Thymus (tissue), 11 donors: Measurements from ENCODE around the gene FCN3. TPM values are rescaled to one million over a fixed set of nuclear protein-coding genes. Genes with fewer than 3 reads are reported as not detected.

Experiments used
- DNase-seq, 9 donors: peaks; one replicate each; pipeline ENCODE4 v3.0.0-alpha.2; 2013; ENCODE audit warnings: low spot score in 9 of 9, low read depth in 6 of 9, missing footprints in 1 of 9
- H3K27ac ChIP-seq, 2 donors: one replicate each; pipeline ENCODE4 v1.5.1; 2013; ENCODE audit warnings: control low read depth in 1 of 2, low read depth in 1 of 2, low read length in 1 of 2, mild to moderate bottlenecking in 1 of 2, moderate library complexity in 1 of 2
- H3K27me3 ChIP-seq, 2 donors: one replicate each; pipeline ENCODE4 v1.5.1; 2013; ENCODE audit warnings: low read length in 1 of 2; ENCODE audit not compliant: control insufficient read depth in 2 of 2, insufficient read depth in 1 of 2
- H3K36me3 ChIP-seq, 2 donors: one replicate each; pipeline ENCODE4 v1.5.1; 2013; ENCODE audit warnings: low read length in 1 of 2, mild to moderate bottlenecking in 1 of 2, moderate library complexity in 1 of 2; ENCODE audit not compliant: control insufficient read depth in 2 of 2, insufficient read depth in 2 of 2
- H3K4me1 ChIP-seq, 2 donors: one replicate each; pipeline ENCODE4 v1.5.1; 2013; ENCODE audit warnings: low read length in 2 of 2; ENCODE audit not compliant: control insufficient read depth in 2 of 2, insufficient read depth in 2 of 2
- H3K4me3 ChIP-seq, 2 donors: one replicate each; pipeline ENCODE4 v1.5.1; 2013; ENCODE audit warnings: low read length in 2 of 2, control low read depth in 1 of 2, mild to moderate bottlenecking in 1 of 2
- H3K9me3 ChIP-seq, 2 donors: one replicate each; pipeline ENCODE4 v1.5.1; 2013; ENCODE audit warnings: low read length in 1 of 2, mild to moderate bottlenecking in 1 of 2; ENCODE audit not compliant: control insufficient read depth in 2 of 2, insufficient read depth in 1 of 2
- WGBS: extraction: QIAGEN DNeasy Blood & Tissue Kit; methylation state at CpG from one replicate; pipeline ENCODE4 v1.1.7; 2013; 5-methylcytosine and 5-hydroxymethylcytosine counted together
- polyA plus RNA-seq: library from polyadenylated mRNA; stranded (reverse); fragments of 200-250 nt; gene quantifications from one replicate; pipeline ENCODE4 v1.2.3, GENCODE V29; 2013
- total RNA-seq: library from RNA; stranded (reverse); fragments of 120-200 nt; gene quantifications from one replicate; pipeline ENCODE4 v1.2.4, GENCODE V29; 2013
- donor health status: healthy.

FCN3 gene
- total and polyA plus RNA-seq, 2 donors: 0.47 to 10.7 TPM

DNA sequence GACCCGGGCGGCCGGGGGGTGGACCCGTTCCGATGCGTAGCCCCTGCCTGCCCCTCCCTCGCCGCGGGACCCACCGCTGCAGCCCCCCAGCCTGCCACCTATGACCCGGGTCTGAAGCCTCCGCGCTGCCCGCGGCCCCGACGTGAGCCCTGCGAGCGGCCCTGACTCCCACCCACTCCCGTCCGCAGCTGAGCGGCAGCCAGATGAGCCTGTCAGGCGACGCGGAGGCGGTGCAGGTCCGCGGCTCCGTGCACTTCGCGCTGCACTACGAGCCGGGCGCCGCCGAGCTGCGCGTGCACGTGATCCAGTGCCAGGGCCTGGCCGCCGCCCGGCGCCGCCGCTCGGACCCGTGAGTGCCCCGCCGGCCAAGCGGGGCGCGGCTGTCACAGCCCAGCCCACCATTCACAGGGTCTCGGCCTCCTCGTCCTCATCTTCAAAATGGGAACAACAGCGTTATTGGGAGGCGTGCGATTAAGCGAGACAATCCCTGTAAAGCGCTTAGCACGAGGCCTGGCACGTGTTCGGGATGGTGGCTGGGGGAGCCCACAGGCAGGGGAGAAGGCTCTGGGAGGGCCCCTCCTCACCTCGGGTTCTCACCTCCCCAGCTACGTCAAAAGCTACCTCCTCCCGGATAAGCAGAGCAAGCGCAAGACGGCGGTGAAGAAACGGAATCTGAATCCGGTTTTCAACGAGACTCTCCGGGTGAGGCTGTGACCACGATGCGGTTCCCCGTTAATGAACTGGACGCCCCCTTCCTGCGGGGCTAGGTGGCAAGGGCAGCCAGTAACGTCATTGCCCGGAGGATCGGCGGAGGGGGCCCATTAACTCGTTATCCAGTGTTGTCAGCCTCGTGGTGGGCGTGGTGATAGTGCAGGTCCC, 24.6 kb downstream of the FCN3 start:
- H3K36me3 ChIP-seq: peaks cover 11 to 33% of the 10 kb centered on the region in 2 donors
- peak in 1 of 9 donors; percentile 32 for DNase-seq
- H3K27me3 ChIP-seq: peaks cover 0 to 20% of the 10 kb centered on the region in 2 donors
- 85% methylated on average over 84 of the region's 84 CpGs for WGBS
- no peak overlapping the region for H3K27ac ChIP-seq
- H3K4me1 ChIP-seq: peaks cover 5 to 18% of the 10 kb centered on the region in 2 donors
- no peaks in the 10 kb centered on the region for H3K9me3 ChIP-seq
- H3K4me3 ChIP-seq: peak overlapping the region; percentile 35 to 42

DNA sequence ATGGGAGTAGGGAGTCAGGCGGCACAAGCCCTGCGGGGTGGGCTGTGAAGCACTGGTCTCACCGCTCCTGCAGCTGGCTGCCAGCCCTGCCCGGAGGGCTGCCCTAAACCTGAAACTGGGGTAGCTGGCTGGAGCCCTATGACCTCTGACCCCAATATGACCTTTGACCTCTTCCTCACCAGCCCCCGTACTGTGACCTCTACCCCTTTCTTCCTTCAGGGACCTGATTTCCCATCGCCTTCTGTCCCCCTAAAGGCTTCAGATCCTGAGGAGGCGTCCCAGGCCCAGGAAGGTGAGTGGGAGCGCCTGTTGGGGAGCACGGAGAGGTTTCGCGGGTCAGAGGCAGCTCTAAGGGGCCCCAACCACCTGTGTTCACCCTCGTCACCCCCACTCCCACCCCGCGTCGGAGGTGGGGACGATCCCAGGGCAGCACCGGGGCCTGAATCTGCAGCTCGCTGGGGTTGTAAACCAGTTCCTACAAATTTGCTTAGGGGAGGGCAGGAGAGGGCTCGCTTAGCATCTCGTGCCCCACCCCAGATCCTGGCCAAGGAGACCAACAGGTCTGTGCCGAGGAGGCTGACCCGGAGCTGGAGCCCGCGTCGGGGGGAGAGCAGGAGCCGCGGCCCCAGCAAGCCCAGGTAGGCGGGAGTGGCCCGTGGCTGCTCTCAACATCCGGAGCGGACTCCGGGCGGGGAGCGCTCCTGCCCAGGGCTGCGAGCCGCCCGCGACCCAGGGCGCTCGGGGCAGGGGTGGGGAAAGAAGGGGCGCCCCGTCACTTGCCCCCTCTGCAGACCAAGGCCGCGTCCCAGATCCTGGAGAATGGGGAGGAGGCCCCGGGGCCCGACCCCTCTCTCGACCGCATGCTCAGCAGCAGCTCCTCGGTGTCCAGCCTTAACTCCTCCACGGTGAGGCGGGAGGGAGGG, 25.5 kb downstream of the FCN3 start:
- 59% methylated on average over 51 of the region's 51 CpGs for WGBS
- Histone ChIP-seq H3K4me3 (peak overlapping the region; percentile 35 to 42), H3K4me1 (peaks cover 5 to 27% of the 10 kb centered on the region in 2 donors), H3K36me3 (peaks cover 11 to 33% of the 10 kb centered on the region in 2 donors), H3K27ac (no peak overlapping the region), H3K27me3 (peaks cover 0 to 20% of the 10 kb centered on the region in 2 donors), H3K9me3 (no peaks in the 10 kb centered on the region)
- DNase-seq: peak in 3 of 9 donors; percentile 40 to 64 (median 44)

DNA sequence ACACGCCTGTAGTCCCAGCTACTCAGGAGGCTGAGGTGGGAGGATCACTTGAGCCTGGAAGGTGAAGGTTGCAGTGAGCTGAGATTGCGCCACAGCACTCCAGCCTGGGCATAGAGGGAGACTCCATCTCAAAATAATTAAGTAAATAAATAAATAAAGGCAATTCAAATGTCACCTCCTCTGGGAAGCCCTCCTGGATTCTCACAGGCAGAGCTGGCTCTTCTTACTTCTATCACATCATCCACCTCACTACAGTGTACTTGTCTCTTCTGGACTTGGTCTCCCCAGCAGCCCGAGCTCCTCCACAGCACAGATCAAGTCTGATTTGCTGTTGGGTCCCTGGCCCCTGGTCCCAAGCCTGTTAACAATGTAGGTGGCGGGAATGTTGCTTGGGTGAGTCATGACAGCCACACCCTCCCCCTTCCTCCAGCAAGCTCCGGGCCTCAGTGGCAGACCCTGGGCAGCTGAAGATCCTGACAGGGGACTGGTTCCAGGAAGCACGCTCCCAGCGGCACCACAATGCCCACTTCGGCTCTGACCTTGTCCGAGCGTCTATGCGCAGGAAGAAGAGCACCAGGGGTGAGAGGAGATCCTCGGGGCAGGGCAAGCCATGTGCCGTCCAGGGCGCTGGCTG, 27.5 kb downstream of the FCN3 start:
- no peak for DNase-seq
- H3K27ac ChIP-seq: no peak overlapping the region
- H3K4me1 ChIP-seq: peaks cover 21 to 47% of the 10 kb centered on the region in 2 donors

DNA sequence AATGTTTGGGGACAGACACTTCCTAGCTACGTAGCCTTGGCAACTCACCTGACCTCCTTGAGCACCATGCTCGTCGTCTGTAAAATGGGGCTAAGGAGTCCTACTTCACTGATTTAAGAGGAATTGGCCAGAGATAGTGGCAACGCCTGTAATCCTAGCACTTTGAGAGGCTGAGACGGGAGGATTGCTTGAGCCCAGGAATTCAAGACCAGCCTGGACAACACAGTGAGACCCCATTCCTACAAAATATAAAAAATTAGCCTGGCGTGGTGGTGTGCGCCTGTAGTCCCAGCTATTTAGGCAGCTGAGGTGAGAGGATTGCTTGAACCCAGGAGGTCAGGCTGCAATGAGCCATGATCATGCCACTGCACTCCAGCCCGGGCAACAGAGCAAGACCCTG, 28.3 kb downstream of the FCN3 start:
- no peak for DNase-seq
- 97% methylated on average over 8 of the region's 8 CpGs for WGBS
- H3K4me1 ChIP-seq: peaks cover 26 to 54% of the 10 kb centered on the region in 2 donors

More for the DNA sequence above, 27.5 kb downstream of the FCN3 start:
- H3K4me3 ChIP-seq: no peak overlapping the region
- H3K36me3 ChIP-seq: peaks cover 11 to 24% of the 10 kb centered on the region in 2 donors
- H3K27me3 ChIP-seq: peaks cover 0 to 20% of the 10 kb centered on the region in 2 donors
- peaks cover 0 to 3% of the 10 kb centered on the region in 2 donors for H3K9me3 ChIP-seq
- whole genome bisulfite sequencing: 95% methylated on average over 14 of the region's 14 CpGs

GRCh38 chr1:27345272-27345671, 29.4 kb downstream of the FCN3 start:
- 98% methylated on average over 12 of the region's 12 CpGs for WGBS
- no peak for DNase-seq
- H3K4me1 ChIP-seq: peaks cover 30 to 65% of the 10 kb centered on the region in 2 donors
- H3K4me3 ChIP-seq: no peak overlapping the region
- H3K27ac ChIP-seq: peak overlapping the region in 1 of 2 donors; percentile 26
- peaks cover 9 to 16% of the 10 kb centered on the region in 2 donors for H3K36me3 ChIP-seq
- peaks cover 0 to 3% of the 10 kb centered on the region in 2 donors for H3K9me3 ChIP-seq
- H3K27me3 ChIP-seq: peaks cover 0 to 11% of the 10 kb centered on the region in 2 donors

More for the DNA sequence above, 28.3 kb downstream of the FCN3 start:
- no peak overlapping the region for H3K27ac ChIP-seq
- peaks cover 11 to 21% of the 10 kb centered on the region in 2 donors for H3K36me3 ChIP-seq
- H3K4me3 ChIP-seq: no peak overlapping the region
- peaks cover 0 to 3% of the 10 kb centered on the region in 2 donors for H3K9me3 ChIP-seq
- peaks cover 0 to 20% of the 10 kb centered on the region in 2 donors for H3K27me3 ChIP-seq

DNA sequence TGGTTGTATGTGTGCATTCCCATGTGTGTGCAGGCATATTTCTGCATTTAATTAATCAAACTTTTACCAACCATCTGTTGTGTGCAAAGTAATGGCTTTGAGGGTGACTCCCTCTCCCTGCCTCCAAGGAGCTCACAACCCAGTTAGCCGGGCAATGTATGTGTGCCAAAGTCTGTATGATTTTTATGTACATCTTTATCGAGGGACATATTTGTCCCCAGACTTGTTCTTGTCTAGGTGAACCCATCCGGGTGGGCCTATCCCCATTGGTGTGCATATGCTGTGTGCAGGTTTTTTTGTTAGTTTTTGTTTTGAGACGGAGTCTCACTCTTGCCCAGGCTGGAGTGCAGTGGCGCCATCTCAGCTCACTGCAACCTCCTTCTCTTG, 31.0 kb downstream of the FCN3 start:
- 33% methylated on average over 5 of the region's 5 CpGs for WGBS
- H3K4me3 ChIP-seq: peak overlapping the region; percentile 57 to 70
- peaks cover 30 to 67% of the 10 kb centered on the region in 2 donors for H3K4me1 ChIP-seq
- peaks cover 0 to 3% of the 10 kb centered on the region in 2 donors for H3K9me3 ChIP-seq
- DNase-seq: no peak
- H3K27ac ChIP-seq: peak overlapping the region; percentile 92 to 97
- no peaks in the 10 kb centered on the region for H3K27me3 ChIP-seq
- H3K36me3 ChIP-seq: peaks cover 9 to 19% of the 10 kb centered on the region in 2 donors

DNA sequence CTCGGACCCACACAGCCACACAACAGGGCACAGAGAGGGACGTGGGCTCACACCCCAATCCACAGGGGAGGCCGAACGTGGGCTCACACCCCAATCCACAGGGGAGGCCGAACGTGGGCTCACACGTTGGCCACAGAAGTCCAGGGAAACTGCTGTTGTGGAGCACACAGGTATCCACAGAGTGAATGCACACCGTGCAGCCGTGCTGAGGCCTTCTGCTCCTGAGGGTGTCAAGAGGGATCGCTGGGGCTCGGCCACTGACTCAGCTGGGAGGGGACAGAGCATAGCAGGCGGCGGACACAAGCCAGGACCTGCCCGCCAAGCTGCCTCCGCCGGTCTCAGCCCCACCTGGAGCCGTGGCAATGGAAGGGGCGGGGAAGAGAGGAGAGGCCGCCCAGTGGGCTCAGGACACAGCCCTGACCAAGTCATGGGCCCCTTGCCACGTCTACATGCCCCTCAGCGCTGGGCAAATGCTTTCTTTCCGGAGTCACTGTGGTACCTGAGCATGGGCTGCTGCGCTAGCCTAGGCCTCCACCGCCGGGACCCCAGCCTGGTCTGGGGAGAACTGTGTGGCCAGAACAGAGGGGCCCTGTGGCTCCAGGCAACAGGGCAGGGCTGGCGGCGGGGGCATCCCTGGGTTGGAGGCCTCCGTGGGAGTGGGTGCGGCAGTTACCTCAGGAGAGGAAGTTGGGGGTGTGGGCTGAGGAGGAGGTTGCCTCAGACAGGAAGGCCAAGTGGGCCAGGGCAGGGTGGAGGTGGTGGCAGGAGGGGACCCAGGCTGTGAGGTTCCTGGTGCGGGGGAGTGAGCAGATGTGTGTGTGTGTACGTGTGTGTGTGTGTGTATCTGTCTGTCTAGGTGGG, 31.6 kb downstream of the FCN3 start:
- H3K36me3 ChIP-seq: peaks cover 9 to 22% of the 10 kb centered on the region in 2 donors
- no peaks in the 10 kb centered on the region for H3K27me3 ChIP-seq
- peak overlapping the region; percentile 92 to 97 for H3K27ac ChIP-seq
- peak overlapping the region; percentile 57 to 70 for H3K4me3 ChIP-seq
- peaks cover 30 to 66% of the 10 kb centered on the region in 2 donors for H3K4me1 ChIP-seq
- 10% methylated on average over 31 of the region's 31 CpGs for WGBS
- peaks cover 0 to 3% of the 10 kb centered on the region in 2 donors for H3K9me3 ChIP-seq
- peak in 4 of 9 donors; percentile 75 to 91 (median 80) for DNase-seq

GRCh38 chr1:27342391-27342777, 32.2 kb downstream of the FCN3 start:
- peaks cover 30 to 66% of the 10 kb centered on the region in 2 donors for H3K4me1 ChIP-seq
- peak overlapping the region; percentile 92 to 97 for H3K27ac ChIP-seq
- H3K4me3 ChIP-seq: peak overlapping the region; percentile 57 to 70
- WGBS: 20% methylated on average over 8 of the region's 8 CpGs
- H3K9me3 ChIP-seq: peaks cover 0 to 3% of the 10 kb centered on the region in 2 donors
- H3K27me3 ChIP-seq: no peaks in the 10 kb centered on the region
- H3K36me3 ChIP-seq: peaks cover 9 to 22% of the 10 kb centered on the region in 2 donors
- DNase-seq: peak in 1 of 9 donors; percentile 73
